GM18526 (cell line): ENCODE data around the gene NEDD4L.

Experiments used
- POLR2A ChIP-seq: IDR thresholded peaks from 3 replicates; pipeline ENCODE4 v1.6.1; 2011; ENCODE audit not compliant: insufficient read length; ENCODE audit errors: extremely low read depth

Gene NEDD4L

GRCh38 chr18:58302811-58303210, 258.8 kb downstream of the NEDD4L start:
- TF ChIP-seq POLR2A = no peak

GRCh38 chr18:58303363-58303762, 259.3 kb downstream of the NEDD4L start:
- no peak for TF ChIP-seq POLR2A

DNA sequence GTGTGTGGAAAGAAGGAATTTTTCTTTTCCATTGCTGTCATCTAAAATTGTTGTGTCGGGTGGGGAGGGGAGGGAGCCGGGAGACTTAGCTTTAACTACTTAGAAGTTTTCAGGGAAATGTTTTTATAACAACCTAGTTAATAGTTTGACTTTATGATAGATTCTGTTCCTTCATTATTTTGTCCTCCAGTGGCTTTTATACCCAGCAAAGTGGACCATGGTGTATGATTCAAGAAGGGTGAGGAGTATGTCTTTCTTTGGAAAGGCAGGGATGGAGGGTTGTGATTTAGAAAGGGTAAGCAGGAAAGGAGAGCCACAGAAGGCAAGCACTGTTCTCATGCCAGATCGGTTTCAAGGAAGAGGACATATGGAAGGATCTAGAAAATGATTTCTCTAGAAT, 261.8 kb downstream of the NEDD4L start:
- no peak for TF ChIP-seq POLR2A

- TF ChIP-seq POLR2A = no peak
These were observed 263.4 kb downstream of the NEDD4L start for GRCh38 chr18:58307441-58307840.

GRCh38 chr18:58308463-58308862, 264.4 kb downstream of the NEDD4L start:
- TF ChIP-seq POLR2A = no peak

DNA sequence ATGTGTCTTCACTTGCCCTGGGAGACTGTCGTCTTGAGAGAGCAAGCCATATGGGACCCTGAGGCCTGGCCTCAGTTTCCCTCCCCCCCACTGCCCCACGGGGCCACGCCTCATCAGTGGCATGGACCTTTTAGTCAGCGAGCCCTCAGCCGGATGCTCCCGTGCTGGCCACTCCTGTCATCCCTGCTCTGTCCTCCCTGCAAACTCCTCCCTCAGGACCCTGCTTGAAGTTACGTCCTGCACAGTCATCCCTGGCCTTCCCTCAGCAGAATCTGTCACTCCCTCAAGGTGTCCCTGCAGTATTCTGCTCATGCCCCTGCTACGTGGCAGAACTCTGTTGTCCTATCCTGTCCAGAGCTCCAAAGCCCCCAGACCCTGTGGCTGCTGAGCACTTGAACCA, 265.1 kb downstream of the NEDD4L start:
- no peak for TF ChIP-seq POLR2A

- TF ChIP-seq POLR2A = no peak
These were observed 265.7 kb downstream of the NEDD4L start for GRCh38 chr18:58309610-58310239.

- no peak for TF ChIP-seq POLR2A
These were observed 266.5 kb downstream of the NEDD4L start for GRCh38 chr18:58310517-58310916.

GRCh38 chr18:58311390-58311789, 267.4 kb downstream of the NEDD4L start:
- no peak for TF ChIP-seq POLR2A

- TF ChIP-seq POLR2A = no peak
These were observed 269.5 kb downstream of the NEDD4L start for GRCh38 chr18:58313491-58314032.

DNA sequence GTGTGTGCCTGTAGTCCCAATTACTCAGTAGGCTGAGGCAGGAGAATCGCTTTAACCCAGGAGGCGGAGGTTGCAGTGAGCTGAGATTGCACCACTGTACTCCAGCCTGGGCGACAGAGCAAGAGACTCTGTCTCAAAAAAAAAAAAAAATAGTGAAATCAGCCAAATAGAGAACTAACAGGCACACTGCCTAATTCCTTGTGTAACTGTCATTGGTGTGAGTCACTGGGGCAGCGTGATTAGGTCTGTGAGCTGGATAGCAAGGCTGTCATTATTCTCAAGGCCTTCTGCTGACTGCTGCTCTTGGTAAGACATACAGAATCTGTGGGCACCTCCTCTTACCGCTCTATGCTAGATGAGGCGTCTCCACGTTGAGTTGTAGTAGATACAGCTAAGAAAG, 270.3 kb downstream of the NEDD4L start:
- TF ChIP-seq POLR2A = no peak

DNA sequence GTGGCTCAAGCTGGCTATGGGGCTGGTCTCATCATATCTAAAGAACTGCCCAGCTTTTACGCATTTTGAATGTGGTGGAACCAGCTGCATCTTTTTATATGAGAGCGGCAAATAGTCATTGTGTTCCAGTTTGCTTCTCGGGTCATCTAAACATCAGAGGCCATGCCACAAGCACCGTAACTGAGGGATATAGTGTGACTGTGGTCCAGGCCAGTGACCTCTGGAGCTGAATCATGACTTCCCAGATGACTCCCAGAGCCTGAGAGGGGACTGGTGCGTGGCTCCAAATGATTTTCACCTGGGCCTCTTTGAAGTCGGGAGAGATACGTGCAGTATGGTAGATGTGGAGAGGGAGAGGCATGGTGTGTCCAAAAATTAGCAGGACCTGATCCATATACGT, 271.0 kb downstream of the NEDD4L start:
- TF ChIP-seq POLR2A = no peak

DNA sequence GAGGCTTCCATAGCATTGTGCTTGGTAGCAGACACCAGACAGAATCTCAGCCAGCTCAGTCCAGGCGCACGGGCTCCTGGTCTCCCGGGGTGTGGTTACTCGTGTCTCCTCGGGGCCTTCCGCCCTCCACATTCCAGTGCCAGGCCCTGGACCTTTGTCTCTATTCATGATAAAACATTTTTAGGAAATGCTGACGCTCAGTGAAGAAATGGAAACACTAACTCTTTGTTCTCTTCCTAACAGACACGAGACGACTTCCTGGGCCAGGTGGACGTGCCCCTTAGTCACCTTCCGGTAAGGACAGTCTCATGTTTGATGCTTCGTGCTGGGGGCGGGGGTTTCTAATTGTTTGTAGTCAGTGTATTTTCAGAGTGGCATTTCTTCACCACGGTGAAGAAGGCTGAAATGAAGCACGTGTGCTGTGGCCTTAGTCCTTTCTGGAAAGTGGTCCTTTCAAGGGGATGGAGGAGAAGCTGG, 271.8 kb downstream of the NEDD4L start:
- no peak for TF ChIP-seq POLR2A

DNA sequence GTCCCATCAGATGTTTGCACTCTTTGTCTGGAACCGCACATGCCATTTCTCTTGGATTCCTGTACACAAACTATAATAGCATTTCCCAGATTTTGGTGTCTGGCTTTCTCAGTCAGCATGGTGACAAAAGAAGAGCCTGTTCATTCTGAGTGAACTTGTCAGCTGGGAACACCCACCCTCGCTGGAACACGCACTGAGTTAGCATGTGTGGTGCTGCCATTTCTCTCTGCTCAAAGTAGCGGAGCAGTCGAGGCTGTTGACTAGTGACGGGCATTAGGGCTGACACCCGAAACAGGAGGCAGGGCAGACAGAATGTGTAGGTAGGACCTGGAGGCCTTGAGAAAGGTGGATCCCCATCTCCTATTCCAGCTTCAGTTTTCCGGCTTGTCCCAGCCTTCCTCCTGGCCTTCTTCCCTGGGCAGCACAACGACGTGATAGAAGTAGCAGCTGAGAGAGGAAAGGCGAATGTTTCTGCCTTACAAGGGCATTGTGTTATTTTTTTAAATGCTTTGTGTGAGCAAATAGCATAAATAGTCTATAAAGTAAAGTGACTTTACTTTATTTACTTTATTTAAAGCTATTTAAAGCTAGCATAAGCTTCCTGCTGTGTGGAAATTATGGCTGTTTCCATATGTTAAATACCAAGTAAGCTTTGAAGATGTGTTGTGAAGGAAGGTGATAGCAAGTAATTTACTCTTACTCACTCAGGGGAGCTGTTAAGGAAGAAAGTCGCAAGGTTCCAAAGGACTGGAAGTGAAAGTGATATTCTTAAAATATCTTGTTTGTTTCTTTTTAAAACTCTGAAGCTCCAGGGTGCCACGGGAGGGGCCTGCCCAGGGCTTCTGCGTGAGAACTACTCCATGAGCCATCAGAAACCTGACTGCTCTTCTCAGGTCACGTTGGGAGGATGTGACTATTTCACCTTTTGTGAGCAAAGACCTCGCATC, 272.6 kb downstream of the NEDD4L start:
- TF ChIP-seq POLR2A = no peak

DNA sequence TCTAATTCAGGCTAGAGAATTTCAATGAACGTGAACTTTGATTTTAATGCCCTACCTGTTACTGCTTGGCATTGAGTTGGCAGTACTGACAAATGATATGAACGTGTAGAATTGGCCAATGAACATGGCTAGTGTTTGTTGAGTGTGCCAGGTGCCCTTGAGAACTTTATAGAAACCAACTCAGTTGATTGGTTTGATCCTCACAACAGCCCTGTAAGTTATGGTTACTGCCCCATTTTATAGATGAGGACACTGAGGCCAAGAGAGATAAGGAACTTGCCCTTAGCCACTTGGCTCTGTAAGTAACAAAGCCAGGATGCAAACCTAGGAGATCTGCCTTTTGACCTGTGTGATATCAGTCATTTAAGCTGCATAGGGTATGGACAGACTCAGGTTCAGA, 275.7 kb downstream of the NEDD4L start:
- no peak for TF ChIP-seq POLR2A
